IPS-18a (cell line): ENCODE measurements around the gene TSPAN9.

Experiments
- H3K27ac ChIP-seq: one replicate; pipeline ENCODE4 v1.5.1; 2013; ENCODE audit warnings: low read length
- H3K27me3 ChIP-seq: one replicate; pipeline ENCODE4 v1.6.1; 2013; ENCODE audit warnings: mild to moderate bottlenecking, low read length; ENCODE audit not compliant: control insufficient read depth, insufficient read depth
- H3K36me3 ChIP-seq: one replicate; pipeline ENCODE4 v1.6.1; 2013; ENCODE audit warnings: low read depth, low read length; ENCODE audit not compliant: control insufficient read depth
- H3K4me1 ChIP-seq: one replicate; pipeline ENCODE4 v1.6.1; 2013; ENCODE audit warnings: low read depth, low read length; ENCODE audit not compliant: control insufficient read depth
- H3K4me3 ChIP-seq: one replicate; pipeline ENCODE4 v1.5.1; 2013; ENCODE audit warnings: low read length
- H3K9ac ChIP-seq: one replicate; pipeline ENCODE4 v1.6.1; 2013; ENCODE audit warnings: mild to moderate bottlenecking, low read length, moderate library complexity
- H3K9me3 ChIP-seq: one replicate; pipeline ENCODE4 v1.6.1; 2013; ENCODE audit warnings: low read depth, low read length; ENCODE audit not compliant: control insufficient read depth

TSPAN9 gene

DNA sequence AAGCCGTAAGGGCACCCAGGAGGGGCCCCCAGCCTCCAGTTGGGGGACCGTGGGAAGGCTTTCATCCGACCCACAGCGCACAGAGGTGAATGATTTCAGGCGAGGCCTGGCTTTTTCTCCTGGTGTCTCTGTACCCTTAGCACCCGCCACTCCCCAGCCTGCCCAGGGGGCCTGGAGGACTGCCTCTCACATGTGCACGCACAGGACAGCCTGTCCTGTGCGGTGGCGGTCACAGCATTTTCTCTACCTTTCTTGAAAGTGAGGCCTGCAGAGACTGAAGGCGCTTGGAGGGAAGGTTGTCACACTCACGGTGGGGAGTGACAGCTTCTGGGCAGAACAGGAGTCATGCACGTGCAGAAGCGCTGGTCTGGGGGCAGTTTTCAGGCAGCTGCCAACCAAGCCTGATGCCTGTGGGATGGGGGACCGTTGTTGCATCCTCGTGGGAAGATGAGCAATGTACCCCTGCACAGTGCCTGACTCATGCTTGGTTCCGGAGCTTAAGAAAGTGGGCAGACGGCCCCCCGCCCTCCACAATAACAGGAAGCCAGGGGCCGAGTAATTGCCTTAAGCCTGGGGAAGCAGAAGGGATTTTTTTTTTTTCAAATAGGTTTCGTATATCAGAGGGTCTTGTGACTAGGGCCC, 148.1 kb downstream of the TSPAN9 start:
- Histone ChIP-seq H3K9me3 (no peaks in the 10 kb centered on the region), H3K36me3 (no peaks in the 10 kb centered on the region), H3K9ac (no peak overlapping the region), H3K4me1 (peaks cover 16% of the 10 kb centered on the region), H3K4me3 (no peak overlapping the region), H3K27me3 (peaks cover 6% of the 10 kb centered on the region), H3K27ac (no peak overlapping the region)

- Histone ChIP-seq H3K36me3 (no peaks in the 10 kb centered on the region), H3K27me3 (peaks cover 11% of the 10 kb centered on the region), H3K9me3 (no peaks in the 10 kb centered on the region), H3K27ac (no peak overlapping the region), H3K9ac (no peak overlapping the region), H3K4me1 (peaks cover 21% of the 10 kb centered on the region), H3K4me3 (no peak overlapping the region)
Observed at GRCh38 chr12:3225796-3226180, 148.6 kb downstream of the TSPAN9 start.

DNA sequence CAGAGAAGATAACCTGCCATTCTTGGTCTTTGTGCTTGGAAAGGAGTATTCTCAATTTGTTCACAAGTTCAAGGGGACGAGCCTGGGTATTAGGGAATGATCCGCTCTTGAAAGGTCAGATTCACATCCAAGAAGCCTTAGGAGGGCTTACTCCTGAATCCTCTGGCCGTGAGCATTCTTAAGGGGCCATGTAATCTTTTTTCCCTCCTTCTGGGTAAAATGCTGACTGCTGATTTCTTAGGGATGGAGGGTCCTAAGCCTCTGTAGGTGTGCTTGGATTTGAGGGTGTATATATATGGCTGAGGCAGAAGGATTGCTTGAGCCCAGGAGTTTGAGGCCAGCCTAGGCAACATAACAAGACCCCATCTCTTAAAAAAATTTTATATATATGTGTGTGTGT, 149.1 kb downstream of the TSPAN9 start:
- Histone ChIP-seq H3K4me1 (peaks cover 26% of the 10 kb centered on the region), H3K27ac (no peak overlapping the region), H3K9ac (no peak overlapping the region), H3K36me3 (no peaks in the 10 kb centered on the region), H3K27me3 (peaks cover 16% of the 10 kb centered on the region), H3K9me3 (no peaks in the 10 kb centered on the region), H3K4me3 (no peak overlapping the region)

GRCh38 chr12:3227076-3227975, 150.1 kb downstream of the TSPAN9 start:
- H3K9me3 ChIP-seq, result no peaks in the 10 kb centered on the region
- no peak overlapping the region for H3K27ac ChIP-seq
- no peaks in the 10 kb centered on the region for H3K36me3 ChIP-seq
- H3K27me3 ChIP-seq, result peaks cover 16% of the 10 kb centered on the region
- H3K9ac ChIP-seq, result no peak overlapping the region
- H3K4me3 ChIP-seq, result no peak overlapping the region
- H3K4me1 ChIP-seq, result peaks cover 35% of the 10 kb centered on the region

GRCh38 chr12:3228552-3228951, 151.4 kb downstream of the TSPAN9 start:
- Histone ChIP-seq H3K4me3 (no peak overlapping the region), H3K9me3 (no peaks in the 10 kb centered on the region), H3K36me3 (no peaks in the 10 kb centered on the region), H3K4me1 (peaks cover 35% of the 10 kb centered on the region), H3K27me3 (peaks cover 16% of the 10 kb centered on the region), H3K9ac (no peak overlapping the region), H3K27ac (no peak overlapping the region)

- H3K27ac ChIP-seq, result no peak overlapping the region
- H3K36me3 ChIP-seq, result no peaks in the 10 kb centered on the region
- H3K27me3 ChIP-seq, result peaks cover 16% of the 10 kb centered on the region
- no peak overlapping the region for H3K9ac ChIP-seq
- H3K4me1 ChIP-seq, result peaks cover 35% of the 10 kb centered on the region
- no peaks in the 10 kb centered on the region for H3K9me3 ChIP-seq
- H3K4me3 ChIP-seq, result no peak overlapping the region
Observed at GRCh38 chr12:3229577-3229976, 152.4 kb downstream of the TSPAN9 start.

DNA sequence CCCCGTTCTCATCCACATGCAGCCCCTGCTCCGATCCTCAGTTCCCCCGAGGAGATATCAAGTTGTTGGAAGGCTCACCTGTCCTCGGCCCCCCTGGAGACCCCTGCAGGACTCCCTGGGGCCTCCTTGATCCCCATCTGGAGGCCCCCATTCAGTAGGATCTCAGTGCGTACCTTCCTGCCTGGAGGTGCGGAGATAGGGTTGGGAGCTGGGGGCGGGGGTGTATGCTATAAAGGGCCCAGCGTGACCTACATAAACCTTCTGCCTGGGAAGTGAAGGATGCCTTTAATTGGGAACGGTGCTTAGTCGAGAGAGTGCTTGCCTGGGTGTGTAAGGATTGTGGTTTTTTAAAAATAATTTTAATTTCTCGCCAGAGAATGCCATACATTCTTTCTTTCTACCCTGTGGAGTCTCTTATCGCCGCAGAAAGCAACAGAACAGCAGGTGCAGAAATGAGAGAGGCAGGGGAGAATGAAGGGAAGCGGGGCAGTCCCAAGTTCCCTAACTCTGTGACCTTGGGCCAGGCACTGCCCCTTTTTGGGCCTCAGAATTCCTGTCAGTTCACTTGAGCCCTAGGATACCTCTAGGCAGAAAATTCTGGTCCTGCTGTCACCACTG, 153.7 kb downstream of the TSPAN9 start:
- Histone ChIP-seq H3K4me3 (peak overlapping the region; percentile 35), H3K9me3 (no peaks in the 10 kb centered on the region), H3K27me3 (peaks cover 16% of the 10 kb centered on the region), H3K4me1 (peaks cover 35% of the 10 kb centered on the region), H3K36me3 (no peaks in the 10 kb centered on the region), H3K27ac (no peak overlapping the region), H3K9ac (no peak overlapping the region)

GRCh38 chr12:3231399-3231876, 154.3 kb downstream of the TSPAN9 start:
- H3K36me3 ChIP-seq, result no peaks in the 10 kb centered on the region
- H3K4me1 ChIP-seq, result peaks cover 35% of the 10 kb centered on the region
- H3K4me3 ChIP-seq, result peak overlapping the region; percentile 35
- no peak overlapping the region for H3K9ac ChIP-seq
- H3K9me3 ChIP-seq, result no peaks in the 10 kb centered on the region
- H3K27me3 ChIP-seq, result peaks cover 16% of the 10 kb centered on the region
- no peak overlapping the region for H3K27ac ChIP-seq

DNA sequence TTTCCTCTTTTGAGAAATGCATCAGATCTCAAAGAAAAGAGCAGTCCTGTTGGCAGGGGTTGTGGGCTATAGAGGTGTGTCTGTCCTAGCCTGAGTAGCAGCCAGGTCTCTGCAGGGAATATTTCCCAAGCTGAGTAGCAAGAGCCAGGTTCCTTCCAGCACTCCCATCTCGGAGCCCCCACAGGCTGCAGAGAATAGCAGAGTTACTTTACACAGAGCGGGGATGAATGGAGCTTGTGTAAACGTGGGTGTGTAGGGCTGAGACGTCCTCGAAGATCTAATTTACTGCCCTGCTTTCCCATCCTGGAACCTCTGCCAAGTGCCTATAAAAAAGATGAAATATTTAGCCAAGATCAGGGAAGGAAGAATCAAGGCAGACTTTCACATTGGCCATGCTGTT, 156.6 kb downstream of the TSPAN9 start:
- H3K9ac ChIP-seq, result no peak overlapping the region
- H3K4me1 ChIP-seq, result peaks cover 35% of the 10 kb centered on the region
- no peaks in the 10 kb centered on the region for H3K36me3 ChIP-seq
- H3K27me3 ChIP-seq, result peaks cover 16% of the 10 kb centered on the region
- H3K27ac ChIP-seq, result no peak overlapping the region
- H3K9me3 ChIP-seq, result no peaks in the 10 kb centered on the region
- H3K4me3 ChIP-seq, result no peak overlapping the region

- H3K9me3 ChIP-seq, result no peaks in the 10 kb centered on the region
- no peaks in the 10 kb centered on the region for H3K27me3 ChIP-seq
- H3K4me1 ChIP-seq, result peaks cover 14% of the 10 kb centered on the region
- H3K36me3 ChIP-seq, result no peaks in the 10 kb centered on the region
- H3K9ac ChIP-seq, result no peak overlapping the region
- no peak overlapping the region for H3K27ac ChIP-seq
- no peak overlapping the region for H3K4me3 ChIP-seq
Observed at GRCh38 chr12:3236345-3237187, 159.4 kb downstream of the TSPAN9 start.

- no peak overlapping the region for H3K9ac ChIP-seq
- no peaks in the 10 kb centered on the region for H3K36me3 ChIP-seq
- H3K4me3 ChIP-seq, result no peak overlapping the region
- no peaks in the 10 kb centered on the region for H3K9me3 ChIP-seq
- H3K27ac ChIP-seq, result no peak overlapping the region
- peaks cover 8% of the 10 kb centered on the region for H3K4me1 ChIP-seq
- no peaks in the 10 kb centered on the region for H3K27me3 ChIP-seq
Observed at GRCh38 chr12:3238196-3238595, 161.0 kb downstream of the TSPAN9 start.
